Epithelial cell of umbilical artery (primary cell): ENCODE measurements around the gene CNOT6L. TPM values are rescaled to one million over a fixed set of nuclear protein-coding genes. Genes with fewer than 3 reads are reported as not detected.

Source experiments
- total RNA-seq: library from RNA; depleted of rRNA; stranded (reverse); fragments of >200 nt; gene quantifications from 2 replicates; pipeline ENCODE4 v1.2.3, GENCODE V29; 2014

The CNOT6L gene
- 24.7 and 34.5 TPM in 2 replicates for total RNA-seq

GRCh38 chr4:77818602-77819403 is at the start of gene CNOT6L:
TSS of gene CNOT6L (minus strand) at chr4:77819368. CDS start at chr4:77819308, 60 bp downstream.

GRCh38 chr4:77862478-77863216 is 43.5 kb upstream of the CNOT6L start, which contains the start of gene MRPL1:
TSS of gene MRPL1 (plus strand) at chr4:77862830. CDS start at chr4:77862849, 19 bp downstream.

Other genes starting within 250 kb of the CNOT6L start
- not detected in 2 replicates for gene CXCL13, start 213.5 kb downstream of the CNOT6L start, total RNA-seq
- gene MRPL1, start 43.5 kb upstream of the CNOT6L start, total RNA-seq = 56.5 and 68.1 TPM in 2 replicates
- 3.9 and 9.9 TPM in 2 replicates for gene FRAS1, start 238.0 kb upstream of the CNOT6L start, total RNA-seq